ENCODE results near the gene PUS3.

PUS3 gene

GRCh38 chr11:125902927-125903710 is at the start of gene PUS3:
Gene PUS3, minus strand, starts transcription at chr11:125903206. Its CDS starts 6,922 bp downstream, at chr11:125896284.
- DNase-seq (ENCODE audit: low read depth, low spot score) = peak; percentile 70
- peak within 1 kb of the TSS; percentile 80 for H3K4me3 ChIP-seq (ENCODE audit: insufficient read length, low read depth)
- H3K9me3 ChIP-seq (ENCODE audit: insufficient read depth, low read length) = peaks cover 6% of the 10 kb centered on the region; the same call in 1 of the 2 replicates
- peaks cover 12% of the 10 kb centered on the region for H3K27me3 ChIP-seq (ENCODE audit: insufficient read depth, insufficient read length)
- H3K36me3 ChIP-seq (ENCODE audit: insufficient read depth, insufficient read length, low read length) = peaks cover 16% of the 10 kb centered on the region
- H3K9ac ChIP-seq (ENCODE audit: insufficient read length, low read depth) = peak within 1 kb of the TSS; percentile 87
- TF ChIP-seq ZNF274 (IDR thresholded peaks at IDR 0.05; ENCODE audit: low read depth, low read length) (no peak), SUZ12 (IDR thresholded peaks at IDR 0.05; ENCODE audit: extremely low read depth, insufficient read depth, insufficient read length) (no peak), YY1 (IDR thresholded peaks at IDR 0.05; ENCODE audit: insufficient read depth, insufficient read length) (no peak)
- H3K4me1 ChIP-seq (ENCODE audit: insufficient read depth, insufficient read length) = no peaks in the 10 kb centered on the region

- no peaks in the 10 kb centered on the region for H3K9me3 ChIP-seq (ENCODE audit: insufficient read depth, low read length)
- no peaks in the 10 kb centered on the region for H3K36me3 ChIP-seq (ENCODE audit: insufficient read depth, insufficient read length, low read length)
- H3K27me3 ChIP-seq (ENCODE audit: insufficient read depth, insufficient read length) = no peaks in the 10 kb centered on the region
- no peak overlapping the region for H3K4me3 ChIP-seq (ENCODE audit: insufficient read length, low read depth)
- peaks cover 2% of the 10 kb centered on the region for H3K4me1 ChIP-seq (ENCODE audit: insufficient read depth, insufficient read length)
- no peak overlapping the region for H3K9ac ChIP-seq (ENCODE audit: insufficient read length, low read depth)
- TF ChIP-seq ZNF274 (IDR thresholded peaks at IDR 0.05; ENCODE audit: low read depth, low read length) = no peak
- TF ChIP-seq SUZ12 (IDR thresholded peaks at IDR 0.05; ENCODE audit: extremely low read depth, insufficient read depth, insufficient read length) = no peak
- TF ChIP-seq YY1 (IDR thresholded peaks at IDR 0.05; ENCODE audit: insufficient read depth, insufficient read length) = no peak
- no peak for DNase-seq (ENCODE audit: low read depth, low spot score)
Measured at GRCh38 chr11:125952559-125952958, 49.6 kb upstream of the PUS3 start.

DNA sequence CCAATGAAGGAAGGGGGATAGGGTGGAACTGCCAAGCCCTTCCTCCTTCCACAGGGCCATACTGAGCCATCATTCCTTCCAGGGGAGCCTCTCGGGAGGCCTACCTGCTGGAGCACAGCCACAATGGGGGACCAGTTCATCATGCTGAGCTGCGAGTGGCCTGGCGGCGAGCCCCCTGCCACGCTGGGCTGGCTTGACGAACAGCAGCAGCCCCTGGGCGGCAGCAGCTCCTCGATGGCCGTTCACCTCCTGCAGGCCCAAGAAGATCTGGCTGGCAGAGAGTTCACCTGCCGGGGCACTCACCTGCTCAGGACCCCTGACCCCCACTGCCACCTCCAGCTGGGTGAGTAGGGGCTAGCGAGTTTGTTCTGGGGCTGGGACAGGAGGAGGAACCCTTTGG is 48.7 kb upstream of the PUS3 start:
- H3K36me3 ChIP-seq (ENCODE audit: insufficient read depth, insufficient read length, low read length) = no peaks in the 10 kb centered on the region
- no peaks in the 10 kb centered on the region for H3K4me1 ChIP-seq (ENCODE audit: insufficient read depth, insufficient read length)
- H3K9ac ChIP-seq (ENCODE audit: insufficient read length, low read depth) = no peak overlapping the region
- DNase-seq (ENCODE audit: low read depth, low spot score) = no peak
- H3K4me3 ChIP-seq (ENCODE audit: insufficient read length, low read depth) = no peak overlapping the region
- no peaks in the 10 kb centered on the region for H3K9me3 ChIP-seq (ENCODE audit: insufficient read depth, low read length)
- H3K27me3 ChIP-seq (ENCODE audit: insufficient read depth, insufficient read length) = no peaks in the 10 kb centered on the region
- TF ChIP-seq ZNF274 (IDR thresholded peaks at IDR 0.05; ENCODE audit: low read depth, low read length) (no peak), YY1 (IDR thresholded peaks at IDR 0.05; ENCODE audit: insufficient read depth, insufficient read length) (no peak), SUZ12 (IDR thresholded peaks at IDR 0.05; ENCODE audit: extremely low read depth, insufficient read depth, insufficient read length) (no peak)

- no peak for TF ChIP-seq SUZ12 (IDR thresholded peaks at IDR 0.05; ENCODE audit: extremely low read depth, insufficient read depth, insufficient read length)
- Histone ChIP-seq H3K9ac (ENCODE audit: insufficient read length, low read depth) (no peak overlapping the region), H3K4me1 (ENCODE audit: insufficient read depth, insufficient read length) (no peaks in the 10 kb centered on the region), H3K9me3 (ENCODE audit: insufficient read depth, low read length) (no peaks in the 10 kb centered on the region), H3K4me3 (ENCODE audit: insufficient read length, low read depth) (no peak overlapping the region), H3K27me3 (ENCODE audit: insufficient read depth, insufficient read length) (no peaks in the 10 kb centered on the region), H3K36me3 (ENCODE audit: insufficient read depth, insufficient read length, low read length) (no peaks in the 10 kb centered on the region)
- DNase-seq (ENCODE audit: low read depth, low spot score) = no peak
Measured at GRCh38 chr11:125950696-125951651, 48.0 kb upstream of the PUS3 start.

DNA sequence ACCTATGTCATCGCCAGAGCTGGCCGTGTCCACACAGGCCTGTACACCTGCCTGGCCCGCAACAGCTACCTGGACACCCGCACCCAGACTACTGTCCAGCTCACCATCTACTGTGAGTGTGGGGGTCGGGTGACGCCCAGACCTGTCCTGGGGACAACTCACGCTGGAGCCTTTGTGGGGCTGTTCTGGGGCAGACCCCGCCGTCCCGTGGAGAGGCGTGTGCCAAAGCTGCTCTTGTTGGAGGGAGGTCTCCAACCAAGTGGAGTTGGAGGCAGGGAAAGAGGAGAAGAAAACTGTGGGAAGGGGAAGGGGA is 47.1 kb upstream of the PUS3 start:
- Histone ChIP-seq H3K4me3 (ENCODE audit: insufficient read length, low read depth) (no peak overlapping the region), H3K4me1 (ENCODE audit: insufficient read depth, insufficient read length) (peaks cover 3% of the 10 kb centered on the region), H3K27me3 (ENCODE audit: insufficient read depth, insufficient read length) (no peaks in the 10 kb centered on the region), H3K9ac (ENCODE audit: insufficient read length, low read depth) (no peak overlapping the region), H3K36me3 (ENCODE audit: insufficient read depth, insufficient read length, low read length) (no peaks in the 10 kb centered on the region), H3K9me3 (ENCODE audit: insufficient read depth, low read length) (no peaks in the 10 kb centered on the region)
- TF ChIP-seq ZNF274 (IDR thresholded peaks at IDR 0.05; ENCODE audit: low read depth, low read length) = no peak
- TF ChIP-seq YY1 (IDR thresholded peaks at IDR 0.05; ENCODE audit: insufficient read depth, insufficient read length) = no peak
- TF ChIP-seq SUZ12 (IDR thresholded peaks at IDR 0.05; ENCODE audit: extremely low read depth, insufficient read depth, insufficient read length) = no peak
- no peak for DNase-seq (ENCODE audit: low read depth, low spot score)

GRCh38 chr11:125949271-125950177 is 46.5 kb upstream of the PUS3 start:
- Histone ChIP-seq H3K9me3 (ENCODE audit: insufficient read depth, low read length) (no peaks in the 10 kb centered on the region), H3K36me3 (ENCODE audit: insufficient read depth, insufficient read length, low read length) (no peaks in the 10 kb centered on the region), H3K9ac (ENCODE audit: insufficient read length, low read depth) (no peak overlapping the region), H3K4me1 (ENCODE audit: insufficient read depth, insufficient read length) (peaks cover 3% of the 10 kb centered on the region), H3K4me3 (ENCODE audit: insufficient read length, low read depth) (no peak overlapping the region), H3K27me3 (ENCODE audit: insufficient read depth, insufficient read length) (no peaks in the 10 kb centered on the region)
- TF ChIP-seq SUZ12 (IDR thresholded peaks at IDR 0.05; ENCODE audit: extremely low read depth, insufficient read depth, insufficient read length) (no peak), ZNF274 (IDR thresholded peaks at IDR 0.05; ENCODE audit: low read depth, low read length) (no peak), YY1 (IDR thresholded peaks at IDR 0.05; ENCODE audit: insufficient read depth, insufficient read length) (no peak)
- no peak for DNase-seq (ENCODE audit: low read depth, low spot score)

Data from NT2/D1 (cell line).